Activated naive CD4-positive, alpha-beta T cell treated with anti-CD3 and anti-CD28 coated beads, Interleukin-2, amount 50 U/mL, for 72 hours (primary cell): ENCODE data around the gene RUFY4. TPM values are rescaled to one million over a fixed set of nuclear protein-coding genes. Genes with fewer than 3 reads are reported as not detected.
"Not testable (repeated sequence)": the region's sequence is repeated elsewhere in the genome, so short reads cannot be mapped to it uniquely, and the experiment has no call there.

Source experiments
- ATAC-seq, 2 donors: fragments of 150-1000 bp; cut with Tn5 transposase; 2 replicates each; pipeline ENCODE4 v1.10.0; 2021; ENCODE audit warnings: mild to moderate bottlenecking in 2 of 2, moderate library complexity in 2 of 2
- DNase-seq, 2 donors: peaks; one replicate each; pipeline ENCODE4 v3.0.0; 2021 to 2022; ENCODE audit warnings: low spot score in 2 of 2
- H3K27ac Mint-ChIP-seq, 2 donors: one replicate each; pipeline ENCODE4 v1.8.0; 2022; ENCODE audit warnings: mild to moderate bottlenecking in 2 of 2, mixed read lengths in 2 of 2
- H3K36me3 Mint-ChIP-seq, 2 donors: one replicate each; pipeline ENCODE4 v1.8.0; 2022; ENCODE audit warnings: mixed read lengths in 2 of 2
- H3K9me3 Mint-ChIP-seq, 2 donors: one replicate each; pipeline ENCODE4 v1.8.0; 2022; ENCODE audit warnings: mixed read lengths in 2 of 2
- total RNA-seq, 2 donors: library from RNA; stranded (reverse); gene quantifications; one replicate each; pipeline ENCODE4 v1.2.3, GENCODE V29; 2022

RUFY4 gene
- total RNA-seq, 2 donors from 2014 or later = 3.2 to 5.1 TPM

- ATAC-seq (no peak), DNase-seq (no peak)
- H3K9me3 Mint-ChIP-seq = no peaks in the 10 kb centered on the region
- no peak overlapping the region for H3K27ac Mint-ChIP-seq
- no peaks in the 10 kb centered on the region for H3K36me3 Mint-ChIP-seq
These were observed 40.3 kb upstream of the RUFY4 start for GRCh38 chr2:218028562-218029348.

GRCh38 chr2:218029366-218030360, 39.4 kb upstream of the RUFY4 start:
- no peaks in the 10 kb centered on the region for H3K36me3 Mint-ChIP-seq

GRCh38 chr2:218030409-218031195, 38.5 kb upstream of the RUFY4 start:
- ATAC-seq (no peak), DNase-seq (peak in 1 of 2 donors; percentile 1)
- no peaks in the 10 kb centered on the region for H3K36me3 Mint-ChIP-seq
- H3K9me3 Mint-ChIP-seq = no peaks in the 10 kb centered on the region
- no peak overlapping the region for H3K27ac Mint-ChIP-seq

More at GRCh38 chr2:218029366-218030360, 39.4 kb upstream of the RUFY4 start:
- DNase-seq = peak in 1 of 2 donors; percentile 0
- H3K27ac Mint-ChIP-seq = no peak overlapping the region
- no peak for ATAC-seq
- H3K9me3 Mint-ChIP-seq = no peaks in the 10 kb centered on the region

- H3K36me3 Mint-ChIP-seq = no peaks in the 10 kb centered on the region
- no peak overlapping the region for H3K27ac Mint-ChIP-seq
- H3K9me3 Mint-ChIP-seq = no peaks in the 10 kb centered on the region
- DNase-seq = no peak
- no peak for ATAC-seq
These were observed 37.8 kb upstream of the RUFY4 start for GRCh38 chr2:218031261-218031660.

GRCh38 chr2:218031771-218032257, 37.2 kb upstream of the RUFY4 start:
- ATAC-seq = no peak

GRCh38 chr2:218032336-218033171, 36.5 kb upstream of the RUFY4 start:
- DNase-seq (no peak), ATAC-seq (no peak)
- H3K9me3 Mint-ChIP-seq = no peaks in the 10 kb centered on the region
- H3K27ac Mint-ChIP-seq = no peak overlapping the region
- no peaks in the 10 kb centered on the region for H3K36me3 Mint-ChIP-seq

More at GRCh38 chr2:218031771-218032257, 37.2 kb upstream of the RUFY4 start:
- DNase-seq = no peak
- H3K36me3 Mint-ChIP-seq = no peaks in the 10 kb centered on the region
- H3K27ac Mint-ChIP-seq = no peak overlapping the region
- H3K9me3 Mint-ChIP-seq = no peaks in the 10 kb centered on the region

- Mint-ChIP-seq H3K27ac (no peak overlapping the region), H3K9me3 (no peaks in the 10 kb centered on the region), H3K36me3 (no peaks in the 10 kb centered on the region)
- no peak for ATAC-seq
- DNase-seq = no peak
These were observed 35.9 kb upstream of the RUFY4 start for GRCh38 chr2:218033208-218033589.

- Mint-ChIP-seq H3K9me3 (no peaks in the 10 kb centered on the region), H3K36me3 (no peaks in the 10 kb centered on the region), H3K27ac (peak overlapping the region; percentile 31 to 54)
- ATAC-seq = peak in 1 of 2 donors; percentile 15
- DNase-seq = no peak
These were observed 35.2 kb upstream of the RUFY4 start for GRCh38 chr2:218033590-218034496.

- DNase-seq (peak; percentile 58 to 76), ATAC-seq (peak; percentile 84 to 89)
- peak overlapping the region; percentile 54 to 88 for H3K27ac Mint-ChIP-seq
- H3K9me3 Mint-ChIP-seq, H3K36me3 Mint-ChIP-seq: not testable (repeated sequence)
These were observed 34.4 kb upstream of the RUFY4 start for GRCh38 chr2:218034497-218035213.

GRCh38 chr2:218035463-218036100, 33.5 kb upstream of the RUFY4 start:
- peak overlapping the region; percentile 54 to 59 for H3K27ac Mint-ChIP-seq
- DNase-seq = no peak
- H3K36me3 Mint-ChIP-seq = no peaks in the 10 kb centered on the region
- H3K9me3 Mint-ChIP-seq = peaks cover 0 to 6% of the 10 kb centered on the region in 2 donors
- ATAC-seq = no peak

- H3K27ac Mint-ChIP-seq = no peak overlapping the region
- peaks cover 0 to 6% of the 10 kb centered on the region in 2 donors for H3K9me3 Mint-ChIP-seq
- ATAC-seq (no peak), DNase-seq (no peak)
- H3K36me3 Mint-ChIP-seq = no peaks in the 10 kb centered on the region
These were observed 32.7 kb upstream of the RUFY4 start for GRCh38 chr2:218036371-218036770.

- H3K27ac Mint-ChIP-seq = no peak overlapping the region
- H3K9me3 Mint-ChIP-seq = peaks cover 0 to 12% of the 10 kb centered on the region in 2 donors
- H3K36me3 Mint-ChIP-seq = peaks cover 0 to 19% of the 10 kb centered on the region in 2 donors
- DNase-seq = no peak
- ATAC-seq = peak in 1 of 2 donors; percentile 48
These were observed 29.9 kb upstream of the RUFY4 start for GRCh38 chr2:218039171-218039570.

GRCh38 chr2:218040883-218041282, 28.2 kb upstream of the RUFY4 start:
- Mint-ChIP-seq H3K27ac (peak overlapping the region in 1 of 2 donors; percentile 81), H3K9me3 (peaks cover 0 to 18% of the 10 kb centered on the region in 2 donors), H3K36me3 (peaks cover 0 to 26% of the 10 kb centered on the region in 2 donors)
- DNase-seq = no peak
- no peak for ATAC-seq
